Upper lobe of right lung (tissue), 1 donor: Measurements from ENCODE around the gene RHBDD1. TPM values are rescaled to one million over a fixed set of nuclear protein-coding genes. Genes with fewer than 3 reads are reported as not detected.

ENCODE experiments used
- ATAC-seq: fragments of 200-7000 bp; cut with Tn5 transposase; one replicate; pipeline ENCODE4 v1.9.1; 2020; ENCODE audit warnings: mild to moderate bottlenecking, moderate library complexity
- DNase-seq: peaks from one replicate; pipeline ENCODE4 v3.0.0-alpha.2; 2020
- H3K27ac ChIP-seq: fragments of 200-600 bp; one replicate; pipeline ENCODE4 v1.8.0; 2022
- H3K27me3 ChIP-seq: fragments of 200-600 bp; one replicate; pipeline ENCODE4 v1.8.0; 2022; ENCODE audit warnings: mild to moderate bottlenecking
- H3K36me3 ChIP-seq: fragments of 200-600 bp; one replicate; pipeline ENCODE4 v1.8.0; 2022
- H3K4me1 ChIP-seq: fragments of 200-600 bp; one replicate; pipeline ENCODE4 v1.8.0; 2022
- H3K4me3 ChIP-seq: fragments of 200-600 bp; one replicate; pipeline ENCODE4 v1.8.0; 2022; ENCODE audit warnings: mild to moderate bottlenecking
- H3K9me3 ChIP-seq: fragments of 200-600 bp; one replicate; pipeline ENCODE4 v1.8.0; 2022
- intact Hi-C: fragments of 100-400 bp; cut with DNase I; formaldehyde crosslinking; loops from one replicate; pipeline ENCODE4 v1.11.0; 2022
- total RNA-seq: library from RNA; stranded (reverse); fragmentation: NEBNext Ultra II Directional; extraction: Animal tissue kit (Norgen Biotek cat#: 25700); gene quantifications from one replicate; pipeline ENCODE4 v1.2.1, GENCODE V29; 2021
- TF ChIP-seq, protein P1 (sequence below): fragments of 200-600 bp; IDR thresholded peaks from one replicate; pipeline ENCODE4 v1.8.0; 2022; ENCODE audit warnings: antibody characterized with exemption
- donor health status: DM: no; HTN: yes; CAD: no; lungs with severe emphysema.

Gene RHBDD1
- total RNA-seq, 1 donor from 2014 or later: 38.4 TPM

GRCh38 chr2:226873826-226874225 is 38.0 kb downstream of the RHBDD1 start:
- H3K36me3 ChIP-seq: no peaks in the 10 kb centered on the region
- H3K4me1 ChIP-seq: no peaks in the 10 kb centered on the region
- ATAC-seq (no peak), DNase-seq (no peak)
- H3K4me3 ChIP-seq: no peak overlapping the region
- H3K27ac ChIP-seq: no peak overlapping the region
- H3K9me3 ChIP-seq: no peaks in the 10 kb centered on the region
- intact Hi-C loops: no loop called here
- H3K27me3 ChIP-seq: no peaks in the 10 kb centered on the region
- TF ChIP-seq, protein P1, sequence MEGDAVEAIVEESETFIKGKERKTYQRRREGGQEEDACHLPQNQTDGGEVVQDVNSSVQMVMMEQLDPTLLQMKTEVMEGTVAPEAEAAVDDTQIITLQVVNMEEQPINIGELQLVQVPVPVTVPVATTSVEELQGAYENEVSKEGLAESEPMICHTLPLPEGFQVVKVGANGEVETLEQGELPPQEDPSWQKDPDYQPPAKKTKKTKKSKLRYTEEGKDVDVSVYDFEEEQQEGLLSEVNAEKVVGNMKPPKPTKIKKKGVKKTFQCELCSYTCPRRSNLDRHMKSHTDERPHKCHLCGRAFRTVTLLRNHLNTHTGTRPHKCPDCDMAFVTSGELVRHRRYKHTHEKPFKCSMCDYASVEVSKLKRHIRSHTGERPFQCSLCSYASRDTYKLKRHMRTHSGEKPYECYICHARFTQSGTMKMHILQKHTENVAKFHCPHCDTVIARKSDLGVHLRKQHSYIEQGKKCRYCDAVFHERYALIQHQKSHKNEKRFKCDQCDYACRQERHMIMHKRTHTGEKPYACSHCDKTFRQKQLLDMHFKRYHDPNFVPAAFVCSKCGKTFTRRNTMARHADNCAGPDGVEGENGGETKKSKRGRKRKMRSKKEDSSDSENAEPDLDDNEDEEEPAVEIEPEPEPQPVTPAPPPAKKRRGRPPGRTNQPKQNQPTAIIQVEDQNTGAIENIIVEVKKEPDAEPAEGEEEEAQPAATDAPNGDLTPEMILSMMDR: no peak

- Histone ChIP-seq H3K27me3 (no peaks in the 10 kb centered on the region), H3K9me3 (no peaks in the 10 kb centered on the region), H3K27ac (no peak overlapping the region), H3K4me1 (no peaks in the 10 kb centered on the region), H3K4me3 (no peak overlapping the region), H3K36me3 (no peaks in the 10 kb centered on the region)
- intact Hi-C loops: no loop called here
- no peak for DNase-seq
- TF ChIP-seq, protein P1: no peak
- ATAC-seq: no peak
Observed at GRCh38 chr2:226874749-226875148, 38.9 kb downstream of the RHBDD1 start.

DNA sequence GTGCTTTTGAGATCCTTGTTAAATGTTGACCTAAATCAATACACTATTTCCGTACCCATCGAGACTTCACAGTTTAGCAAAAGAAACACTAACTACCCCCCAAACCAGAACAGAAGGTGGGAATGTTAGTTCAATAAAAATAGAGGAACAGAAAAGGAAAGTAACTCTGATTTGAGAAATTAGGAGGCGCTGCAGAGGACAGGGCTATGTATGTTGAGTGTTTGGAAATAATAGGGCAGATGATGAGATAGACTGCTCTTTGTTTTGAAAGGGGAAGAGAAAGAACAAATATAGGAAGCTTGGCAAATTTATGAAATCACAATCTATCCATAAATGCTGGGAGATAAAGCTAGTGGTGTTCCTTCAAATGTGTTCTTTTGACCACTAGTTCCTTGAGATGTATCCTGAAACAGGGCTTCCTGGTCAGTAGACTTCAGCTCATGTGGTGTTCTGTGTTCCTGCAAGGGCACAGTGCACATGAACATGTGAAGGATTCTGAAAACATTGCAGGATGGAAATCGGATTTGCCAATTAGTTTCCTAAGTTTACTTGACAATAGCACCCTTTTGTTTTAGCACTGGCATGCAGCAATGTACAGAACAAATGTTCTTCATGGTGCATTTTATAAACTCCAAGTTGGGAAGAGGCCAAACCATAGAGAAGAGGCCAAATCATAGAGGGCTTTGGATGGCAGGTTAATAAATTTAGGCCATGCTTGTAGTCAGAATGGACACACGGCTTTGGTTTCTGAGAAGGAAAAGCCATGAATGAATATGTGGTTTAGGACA is 39.8 kb downstream of the RHBDD1 start:
- TF ChIP-seq, protein P1: no peak
- Histone ChIP-seq H3K4me3 (no peak overlapping the region), H3K27ac (no peak overlapping the region), H3K27me3 (no peaks in the 10 kb centered on the region), H3K36me3 (no peaks in the 10 kb centered on the region), H3K4me1 (no peaks in the 10 kb centered on the region), H3K9me3 (no peaks in the 10 kb centered on the region)
- intact Hi-C loops: no loop called here
- ATAC-seq: peak; percentile 80
- DNase-seq: no peak

GRCh38 chr2:226877491-226877890 is 41.6 kb downstream of the RHBDD1 start:
- intact Hi-C loops: no loop called here

DNA sequence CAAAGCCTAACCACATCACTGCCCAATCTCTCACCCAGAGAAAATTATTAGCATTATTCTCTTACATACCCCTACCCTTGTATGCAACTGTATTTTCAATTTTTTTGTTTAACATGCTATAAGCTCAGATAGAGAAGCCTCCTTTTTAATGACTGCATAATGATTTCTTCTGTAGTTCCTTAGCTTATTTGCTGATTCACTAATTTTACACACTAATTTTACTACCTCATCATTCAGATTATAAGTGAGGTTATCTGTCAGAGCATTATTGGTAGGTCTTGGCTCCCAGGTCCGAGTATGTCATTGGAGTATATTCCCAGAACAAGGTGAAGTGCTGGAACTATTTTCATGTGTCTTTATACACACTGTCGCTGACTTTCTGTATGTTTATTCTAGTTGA is 45.4 kb downstream of the RHBDD1 start:
- no peak for ATAC-seq
- TF ChIP-seq, protein P1: no peak
- no peak for DNase-seq
- no peaks in the 10 kb centered on the region for H3K27me3 ChIP-seq
- no peak overlapping the region for H3K27ac ChIP-seq
- intact Hi-C loops: no loop called here
- H3K36me3 ChIP-seq: no peaks in the 10 kb centered on the region
- no peak overlapping the region for H3K4me3 ChIP-seq
- H3K9me3 ChIP-seq: no peaks in the 10 kb centered on the region
- H3K4me1 ChIP-seq: no peaks in the 10 kb centered on the region

More at GRCh38 chr2:226877491-226877890, 41.6 kb downstream of the RHBDD1 start:
- Histone ChIP-seq H3K4me1 (no peaks in the 10 kb centered on the region), H3K4me3 (no peak overlapping the region), H3K9me3 (no peaks in the 10 kb centered on the region), H3K36me3 (no peaks in the 10 kb centered on the region), H3K27me3 (no peaks in the 10 kb centered on the region), H3K27ac (no peak overlapping the region)
- TF ChIP-seq, protein P1: no peak
- DNase-seq: no peak
- no peak for ATAC-seq
